GM18502 (cell line): ENCODE results near the gene SLC4A5.

ENCODE experiments used
- ATAC-seq: cut with Tn5 transposase; IDR thresholded peaks from one replicate; pipeline ENCODE4 v1.9.1; 2021; ENCODE audit warnings: mild to moderate bottlenecking; ENCODE audit not compliant: unreplicated experiment, poor library complexity

SLC4A5 gene

GRCh38 chr2:74343316-74343715 is at the start of gene SLC4A5:
Gene SLC4A5 (minus strand): TSS chr2:74343416. CDS start chr2:74315023, 28,393 bp downstream.
- no peak for ATAC-seq

DNA sequence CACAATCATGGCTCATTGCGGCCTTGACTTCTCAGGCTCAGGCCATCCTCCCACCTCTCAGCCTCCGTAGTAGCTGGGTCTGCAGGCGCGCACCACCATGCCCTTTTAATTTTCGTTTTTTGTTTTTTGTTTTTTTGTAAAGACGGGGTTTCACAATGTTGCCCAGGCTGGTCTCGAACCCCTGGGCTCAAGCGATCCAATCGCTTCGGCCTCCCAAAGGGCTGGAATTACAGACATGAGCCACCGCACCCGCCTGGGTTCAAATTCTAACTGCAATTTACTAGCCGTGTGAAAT is 49.2 kb upstream of the SLC4A5 start:
- ATAC-seq = no peak

GRCh38 chr2:74391580-74392448 is 48.6 kb upstream of the SLC4A5 start:
- peak; percentile 79 for ATAC-seq

GRCh38 chr2:74391209-74391579 is 48.0 kb upstream of the SLC4A5 start:
- no peak for ATAC-seq

- no peak for ATAC-seq
Observed at GRCh38 chr2:74390606-74391005, 47.4 kb upstream of the SLC4A5 start.

- ATAC-seq = no peak
Observed at GRCh38 chr2:74387346-74387745, 44.1 kb upstream of the SLC4A5 start.

DNA sequence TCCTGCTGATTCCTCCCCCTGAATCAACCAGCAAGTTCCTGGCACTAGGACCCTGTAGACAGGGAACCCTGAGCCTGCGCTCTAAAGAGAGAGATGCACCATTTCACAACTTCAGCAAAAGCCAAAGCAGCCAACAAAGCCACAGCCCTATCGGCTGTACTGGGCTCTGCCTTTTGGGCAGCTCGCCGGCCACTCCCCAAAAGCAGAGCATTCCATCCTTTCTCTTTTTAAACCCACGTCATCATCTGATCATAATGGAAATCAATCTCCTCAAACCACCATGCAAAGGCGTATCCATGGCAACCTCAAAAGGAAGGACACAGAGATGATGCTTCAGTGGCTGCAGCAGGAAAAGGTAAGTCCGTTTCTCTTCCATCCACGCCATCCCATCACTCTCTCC is 42.2 kb upstream of the SLC4A5 start:
- no peak for ATAC-seq

DNA sequence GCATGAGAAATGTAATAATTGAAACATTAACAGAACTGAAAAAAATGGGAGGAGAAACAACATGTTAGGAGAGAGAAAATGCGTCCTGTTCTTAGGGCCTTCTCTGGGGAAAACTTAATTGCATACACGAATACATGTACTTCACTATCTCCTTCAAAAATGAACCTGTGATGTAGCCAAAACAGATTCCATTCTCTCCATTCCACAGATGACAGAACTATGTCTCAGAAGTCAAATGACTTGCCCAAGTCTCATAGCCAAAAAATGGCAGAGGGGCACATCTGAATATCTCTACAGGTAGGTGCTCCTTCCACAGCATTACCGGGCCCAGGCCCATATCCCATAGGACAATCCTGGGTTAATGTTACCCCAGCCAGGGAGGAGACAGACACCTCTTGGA is 40.8 kb upstream of the SLC4A5 start:
- no peak for ATAC-seq

DNA sequence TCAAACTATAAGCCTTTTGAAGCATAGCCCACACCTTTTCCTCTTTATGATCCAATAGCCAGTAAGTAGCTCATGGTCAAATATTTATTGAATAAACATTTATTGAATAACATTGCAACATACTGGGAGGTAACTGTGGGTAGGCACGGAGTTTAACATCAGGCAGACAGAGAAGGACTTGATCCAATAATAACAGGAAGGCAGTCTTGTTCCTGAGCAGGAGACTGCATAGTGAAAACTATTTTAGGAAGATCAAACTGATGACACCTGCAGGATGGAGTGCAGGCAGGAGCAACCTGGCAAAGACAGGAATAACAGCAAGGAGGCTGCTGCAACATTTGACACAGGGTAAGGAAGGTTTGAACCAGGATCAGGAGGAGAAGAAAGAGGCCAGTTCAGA is 40.0 kb upstream of the SLC4A5 start:
- ATAC-seq = no peak

GRCh38 chr2:74381751-74382150 is 38.5 kb upstream of the SLC4A5 start:
- ATAC-seq = no peak

- ATAC-seq = no peak
Observed at GRCh38 chr2:74379851-74380789, 36.9 kb upstream of the SLC4A5 start, which contains the start of gene DCTN1. Gene DCTN1 (minus strand): TSS chr2:74380311. CDS start chr2:74380037, 274 bp downstream.

DNA sequence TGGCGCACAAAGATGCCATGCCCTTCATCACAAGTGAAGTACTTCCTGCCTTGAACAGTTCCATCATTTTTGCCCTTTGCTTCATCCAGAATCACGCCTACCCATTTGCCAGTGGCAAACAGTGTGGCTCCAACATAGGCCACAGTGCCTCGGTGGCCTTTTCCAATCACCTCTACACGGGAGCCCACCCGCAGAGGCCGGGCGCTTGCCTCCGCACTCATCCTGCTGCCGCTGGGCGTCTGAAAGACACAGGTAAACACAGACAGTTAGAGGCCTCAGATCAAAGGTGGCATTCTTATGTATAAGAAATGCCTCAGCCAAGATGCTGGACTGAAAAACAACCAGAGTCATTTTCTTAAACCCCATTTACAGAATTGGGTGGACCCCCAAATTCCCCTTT is 34.8 kb upstream of the SLC4A5 start:
- no peak for ATAC-seq

- ATAC-seq = no peak
Observed at GRCh38 chr2:74375838-74376237, 32.6 kb upstream of the SLC4A5 start.

- no peak for ATAC-seq
Observed at GRCh38 chr2:74374509-74375205, 31.4 kb upstream of the SLC4A5 start.

- no peak for ATAC-seq
Observed at GRCh38 chr2:74373985-74374384, 30.8 kb upstream of the SLC4A5 start.

- ATAC-seq = no peak
Observed at GRCh38 chr2:74373221-74373676, 30.0 kb upstream of the SLC4A5 start.

- ATAC-seq = no peak
Observed at GRCh38 chr2:74372674-74373073, 29.5 kb upstream of the SLC4A5 start.

GRCh38 chr2:74371421-74371820 is 28.2 kb upstream of the SLC4A5 start:
- no peak for ATAC-seq

- no peak for ATAC-seq
Observed at GRCh38 chr2:74369976-74370375, 26.8 kb upstream of the SLC4A5 start.

DNA sequence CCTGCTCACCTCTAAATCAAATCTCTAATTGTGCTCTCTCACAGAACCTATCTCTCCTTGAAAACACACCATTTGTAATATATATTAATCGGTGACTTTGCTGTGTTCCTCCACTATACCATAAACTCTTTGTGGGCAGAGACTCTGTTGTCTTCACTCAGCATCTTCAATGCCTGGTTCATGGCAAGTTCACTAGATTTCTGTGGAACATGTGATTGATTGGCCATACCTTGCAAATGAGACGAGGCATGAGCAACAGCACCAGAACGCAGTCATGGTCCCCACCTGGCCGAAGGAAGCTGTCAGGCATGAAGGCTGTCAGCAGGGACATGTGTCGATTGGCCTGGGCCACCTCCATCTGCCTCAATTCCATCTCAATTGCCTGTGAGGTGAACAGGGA is 25.3 kb upstream of the SLC4A5 start:
- no peak for ATAC-seq

GRCh38 chr2:74367789-74368188 is 24.6 kb upstream of the SLC4A5 start:
- ATAC-seq = no peak
